OCI-LY7 (cell line): ENCODE data around the gene HOXB3. TPM values are rescaled to one million over a fixed set of nuclear protein-coding genes. Genes with fewer than 3 reads are reported as not detected.
A peak's percentile ranks its signal among the peaks of the same experiment; 100 is the strongest.

Experiments used
- BruUV-seq: library from RNA; stranded (reverse); fragments of 400-500 nt; replicated peaks from 2 replicates; lab custom pipeline; 2021; lab: Mats Ljungman, UMichigan
- CTCF ChIA-PET: fragments of 300-600 bp; sonication (Branson Sonifier 250); formaldehyde crosslinking; loops from one replicate; lab custom pipeline; 2022; ENCODE audit warnings: antibody characterized with exemption; ENCODE audit not compliant: unreplicated experiment; lab: Charles Lee
- POLR2A ChIA-PET: fragments of 300-600 bp; sonication (Branson Sonifier 250); formaldehyde crosslinking; loops from one replicate; lab custom pipeline; 2022; ENCODE audit warnings: antibody characterized with exemption; lab: Charles Lee
- DNase-seq: peaks from one replicate; pipeline ENCODE4 v3.0.0-alpha.2; 2015; ENCODE audit warnings: low spot score
- H2AFZ ChIP-seq: fragments of 200-600 bp; sonication (generic), shearing (Covaris generic); 2 replicates; pipeline ENCODE4 v1.6.1; 2014; ENCODE audit warnings: mild to moderate bottlenecking, antibody characterized with exemption, low read length, moderate library complexity
- H3K27ac ChIP-seq: fragments of 200-600 bp; sonication (generic); 2 replicates; pipeline ENCODE4 v1.5.1; 2014; ENCODE audit warnings: mixed run types, low read depth, mild to moderate bottlenecking, moderate library complexity, low read length, inconsistent platforms; ENCODE audit not compliant: poor library complexity, severe bottlenecking
- H3K36me3 ChIP-seq: fragments of 200-600 bp; sonication (generic); 2 replicates; pipeline ENCODE4 v1.6.1; 2014; ENCODE audit warnings: mild to moderate bottlenecking, antibody characterized with exemption, low read length, moderate library complexity, mixed read lengths; ENCODE audit not compliant: insufficient read depth
- H3K4me1 ChIP-seq: fragments of 200-600 bp; sonication (generic); 2 replicates; pipeline ENCODE4 v1.5.1; 2014; ENCODE audit warnings: mild to moderate bottlenecking, low read length; ENCODE audit not compliant: insufficient read depth, poor library complexity, severe bottlenecking
- H3K4me2 ChIP-seq: fragments of 200-600 bp; sonication (generic); 2 replicates; pipeline ENCODE4 v1.6.1; 2014; ENCODE audit warnings: mild to moderate bottlenecking, low read length
- H3K4me3 ChIP-seq: fragments of 200-600 bp; sonication (generic); 2 replicates; pipeline ENCODE4 v1.5.1; 2014; ENCODE audit warnings: mild to moderate bottlenecking, low read depth, low read length; ENCODE audit not compliant: poor library complexity, severe bottlenecking
- H3K79me2 ChIP-seq: fragments of 200-600 bp; sonication (generic); 2 replicates; pipeline ENCODE4 v1.6.1; 2016; ENCODE audit warnings: low read depth, mild to moderate bottlenecking, low read length, moderate library complexity, mixed read lengths; ENCODE audit not compliant: insufficient read depth
- H3K9me2 ChIP-seq: fragments of 200-600 bp; sonication (generic); 2 replicates; pipeline ENCODE4 v1.6.1; 2016; ENCODE audit warnings: mild to moderate bottlenecking, low read length, mixed read lengths; ENCODE audit not compliant: insufficient read depth
- H3K9me3 ChIP-seq: fragments of 200-600 bp; sonication (generic); 2 replicates; pipeline ENCODE4 v1.6.1; 2014; ENCODE audit warnings: mild to moderate bottlenecking, mixed run types, low read length, mixed read lengths
- H4K20me1 ChIP-seq: fragments of 200-600 bp; sonication (generic); 2 replicates; pipeline ENCODE4 v1.6.1; 2014; ENCODE audit warnings: mild to moderate bottlenecking, antibody characterized with exemption, low read length, moderate library complexity, mixed read lengths; ENCODE audit not compliant: insufficient read depth
- EZH2phosphoT487 ChIP-seq: fragments of 200-600 bp; sonication (generic); IDR thresholded peaks from 2 replicates; pipeline ENCODE4 v1.6.1; 2018; ENCODE audit warnings: low read depth, borderline replicate concordance, mild to moderate bottlenecking, mixed run types, antibody characterized with exemption, low read length, moderate library complexity, mixed read lengths
- intact Hi-C: fragments of 100-400 bp; cut with micrococcal nuclease; formaldehyde crosslinking; loops from one replicate; pipeline ENCODE4 v1.10.0; 2022; ENCODE audit not compliant: unreplicated experiment
- total RNA-seq, 2 experiments: library from RNA; depleted of rRNA in 1 of 2; stranded (reverse); fragments of >200 nt in 1 of 2; shearing (Covaris generic) in 1 of 2; gene quantifications; 2 replicates each; pipeline ENCODE4 v1.2.3, GENCODE V29; 2014 to 2022
- TF ChIP-seq, protein P1 (sequence below): fragments of 200-600 bp; sonication (generic); conservative IDR thresholded peaks from 2 replicates; pipeline ENCODE4 v1.5.1; 2014; ENCODE audit warnings: mild to moderate bottlenecking, antibody characterized with exemption, low read length, moderate library complexity, mixed read lengths

HOXB3 gene
- total RNA-seq, 2 experiments from 2014 or later: 7.7 to 13.0 TPM

DNA sequence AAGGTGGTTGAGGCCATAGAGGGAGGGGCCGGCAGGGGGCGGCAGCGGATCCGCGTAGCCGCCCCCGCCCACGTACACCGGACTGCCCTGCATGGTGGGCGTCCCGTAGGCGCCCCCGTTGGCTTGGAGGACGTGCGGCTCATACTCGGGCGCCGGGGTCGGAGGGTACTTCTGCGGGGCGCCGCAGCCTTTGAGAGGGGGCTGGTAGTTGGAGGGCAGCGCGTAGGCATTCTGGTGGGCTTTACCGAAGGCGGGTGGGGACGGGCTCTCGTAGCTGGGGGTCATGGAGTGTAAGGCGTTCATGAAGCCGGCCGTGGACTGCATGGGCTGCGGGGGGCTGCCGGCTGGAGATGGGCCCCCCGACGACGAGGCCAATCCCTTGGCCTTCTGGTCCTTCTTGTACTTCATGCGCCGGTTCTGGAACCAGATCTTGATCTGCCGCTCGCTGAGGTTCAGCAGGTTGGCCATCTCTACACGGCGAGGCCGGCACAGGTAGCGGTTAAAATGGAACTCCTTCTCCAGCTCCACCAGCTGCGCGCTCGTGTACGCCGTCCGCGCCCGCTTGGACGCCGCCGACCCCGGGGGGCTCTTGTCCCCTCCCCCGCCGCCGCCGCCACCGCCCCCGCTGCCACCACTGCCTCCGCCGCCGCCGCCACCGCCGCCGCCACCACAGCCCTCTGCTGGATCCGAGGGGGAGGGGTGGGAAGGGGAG, 39.4 kb downstream of the HOXB3 start:
- TF ChIP-seq EZH2phosphoT487: no peak
- TF ChIP-seq, protein P1, sequence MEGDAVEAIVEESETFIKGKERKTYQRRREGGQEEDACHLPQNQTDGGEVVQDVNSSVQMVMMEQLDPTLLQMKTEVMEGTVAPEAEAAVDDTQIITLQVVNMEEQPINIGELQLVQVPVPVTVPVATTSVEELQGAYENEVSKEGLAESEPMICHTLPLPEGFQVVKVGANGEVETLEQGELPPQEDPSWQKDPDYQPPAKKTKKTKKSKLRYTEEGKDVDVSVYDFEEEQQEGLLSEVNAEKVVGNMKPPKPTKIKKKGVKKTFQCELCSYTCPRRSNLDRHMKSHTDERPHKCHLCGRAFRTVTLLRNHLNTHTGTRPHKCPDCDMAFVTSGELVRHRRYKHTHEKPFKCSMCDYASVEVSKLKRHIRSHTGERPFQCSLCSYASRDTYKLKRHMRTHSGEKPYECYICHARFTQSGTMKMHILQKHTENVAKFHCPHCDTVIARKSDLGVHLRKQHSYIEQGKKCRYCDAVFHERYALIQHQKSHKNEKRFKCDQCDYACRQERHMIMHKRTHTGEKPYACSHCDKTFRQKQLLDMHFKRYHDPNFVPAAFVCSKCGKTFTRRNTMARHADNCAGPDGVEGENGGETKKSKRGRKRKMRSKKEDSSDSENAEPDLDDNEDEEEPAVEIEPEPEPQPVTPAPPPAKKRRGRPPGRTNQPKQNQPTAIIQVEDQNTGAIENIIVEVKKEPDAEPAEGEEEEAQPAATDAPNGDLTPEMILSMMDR: no peak
- Histone ChIP-seq H3K4me3 (no peak overlapping the region), H3K4me2 (no peak overlapping the region), H3K9me2 (no peaks in the 10 kb centered on the region), H3K27ac (no peak overlapping the region), H3K4me1 (no peaks in the 10 kb centered on the region), H3K79me2 (no peaks in the 10 kb centered on the region), H4K20me1 (no peaks in the 10 kb centered on the region), H3K36me3 (peaks cover 12% of the 10 kb centered on the region; the same call in 1 of the 2 replicates), H3K9me3 (no peaks in the 10 kb centered on the region), H2AFZ (no peak overlapping the region)
- POLR2A ChIA-PET: no interaction called here
- CTCF ChIA-PET: no interaction called here
- intact Hi-C loops: no loop called here
- DNase-seq: no peak
- BruUV-seq: no TSS peak

DNA sequence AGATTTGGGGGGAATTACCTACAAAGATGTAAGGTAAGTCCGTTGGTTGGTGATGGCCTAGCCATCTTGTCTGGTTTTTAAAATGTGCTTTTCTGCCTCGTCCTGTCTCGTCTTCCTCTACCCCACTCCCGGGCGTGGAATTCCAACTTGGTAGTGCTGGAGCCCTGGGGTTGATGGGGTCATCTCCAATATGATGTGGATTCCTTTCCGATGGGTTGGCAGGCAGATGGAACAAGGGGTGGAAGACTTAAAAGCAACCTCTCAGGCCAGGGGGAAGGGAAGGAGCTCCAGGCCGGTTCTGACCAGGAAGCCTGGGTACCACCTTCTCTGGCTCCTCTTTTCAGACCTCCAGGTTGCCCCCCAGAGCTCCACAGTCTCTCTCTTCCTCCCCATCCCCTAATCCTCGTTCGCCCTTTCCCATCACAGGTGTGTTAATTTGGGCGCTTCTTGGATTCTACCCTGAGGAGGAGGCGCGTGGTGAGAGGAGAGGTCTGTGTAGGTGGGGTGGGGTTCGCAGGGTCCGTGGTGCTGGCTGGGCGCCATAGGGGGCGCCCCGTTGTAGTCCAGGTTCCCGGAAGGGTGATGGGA, 40.0 kb downstream of the HOXB3 start:
- TF ChIP-seq EZH2phosphoT487: no peak
- TF ChIP-seq, protein P1: no peak
- Histone ChIP-seq H3K79me2 (no peaks in the 10 kb centered on the region), H3K36me3 (peaks cover 12% of the 10 kb centered on the region; the same call in 1 of the 2 replicates), H3K4me1 (no peaks in the 10 kb centered on the region), H2AFZ (no peak overlapping the region), H3K4me3 (no peak overlapping the region), H3K4me2 (no peak overlapping the region), H4K20me1 (no peaks in the 10 kb centered on the region), H3K9me2 (no peaks in the 10 kb centered on the region), H3K27ac (no peak overlapping the region), H3K9me3 (no peaks in the 10 kb centered on the region)
- CTCF ChIA-PET: no interaction called here
- intact Hi-C loops: no loop called here
- no peak for DNase-seq
- POLR2A ChIA-PET: no interaction called here
- no TSS peak for BruUV-seq

DNA sequence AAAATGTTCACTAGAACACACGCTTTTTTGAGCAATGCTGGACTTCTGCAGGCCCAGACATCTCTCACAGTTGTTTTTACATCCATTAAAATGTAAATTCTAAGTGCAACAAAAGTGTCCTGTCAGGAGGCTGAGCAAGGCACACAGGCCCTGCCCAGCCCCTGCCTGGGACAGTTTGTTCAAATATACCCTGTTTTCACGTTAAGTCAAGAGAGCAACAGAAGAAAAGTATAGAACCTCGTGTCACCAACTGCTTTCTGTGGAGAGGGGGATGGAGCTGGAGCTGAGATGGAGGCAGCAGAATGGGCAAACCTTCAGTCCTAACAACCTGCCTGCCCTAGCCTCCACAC, 40.8 kb downstream of the HOXB3 start:
- no peaks in the 10 kb centered on the region for H3K4me1 ChIP-seq
- H4K20me1 ChIP-seq: no peaks in the 10 kb centered on the region
- no peaks in the 10 kb centered on the region for H3K9me3 ChIP-seq
- H3K9me2 ChIP-seq: no peaks in the 10 kb centered on the region
- no peak overlapping the region for H3K27ac ChIP-seq
- TSS peak; percentile 47 for BruUV-seq
- ChIA-PET POLR2A (interaction anchor here (0.7 kb wide), 1 partner anchor 160 kb away, joined by 3 read pairs; no protein-coding TSS in a partner anchor), CTCF (no interaction called here)
- no peak overlapping the region for H3K4me3 ChIP-seq
- H3K79me2 ChIP-seq: no peaks in the 10 kb centered on the region
- no peak for DNase-seq
- H3K4me2 ChIP-seq: no peak overlapping the region
- no peak for TF ChIP-seq EZH2phosphoT487
- TF ChIP-seq, protein P1: no peak
- H2AFZ ChIP-seq: no peak overlapping the region
- peaks cover 12% of the 10 kb centered on the region; the same call in 1 of the 2 replicates for H3K36me3 ChIP-seq
- intact Hi-C loops: no loop called here
